ENCODE data around the gene SNAP47.
"Not testable (repeated sequence)": the region's sequence is repeated elsewhere in the genome, so short reads cannot be mapped to it uniquely, and the experiment has no call there.

Gene SNAP47, protein sequence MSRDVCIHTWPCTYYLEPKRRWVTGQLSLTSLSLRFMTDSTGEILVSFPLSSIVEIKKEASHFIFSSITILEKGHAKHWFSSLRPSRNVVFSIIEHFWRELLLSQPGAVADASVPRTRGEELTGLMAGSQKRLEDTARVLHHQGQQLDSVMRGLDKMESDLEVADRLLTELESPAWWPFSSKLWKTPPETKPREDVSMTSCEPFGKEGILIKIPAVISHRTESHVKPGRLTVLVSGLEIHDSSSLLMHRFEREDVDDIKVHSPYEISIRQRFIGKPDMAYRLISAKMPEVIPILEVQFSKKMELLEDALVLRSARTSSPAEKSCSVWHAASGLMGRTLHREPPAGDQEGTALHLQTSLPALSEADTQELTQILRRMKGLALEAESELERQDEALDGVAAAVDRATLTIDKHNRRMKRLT

DNA sequence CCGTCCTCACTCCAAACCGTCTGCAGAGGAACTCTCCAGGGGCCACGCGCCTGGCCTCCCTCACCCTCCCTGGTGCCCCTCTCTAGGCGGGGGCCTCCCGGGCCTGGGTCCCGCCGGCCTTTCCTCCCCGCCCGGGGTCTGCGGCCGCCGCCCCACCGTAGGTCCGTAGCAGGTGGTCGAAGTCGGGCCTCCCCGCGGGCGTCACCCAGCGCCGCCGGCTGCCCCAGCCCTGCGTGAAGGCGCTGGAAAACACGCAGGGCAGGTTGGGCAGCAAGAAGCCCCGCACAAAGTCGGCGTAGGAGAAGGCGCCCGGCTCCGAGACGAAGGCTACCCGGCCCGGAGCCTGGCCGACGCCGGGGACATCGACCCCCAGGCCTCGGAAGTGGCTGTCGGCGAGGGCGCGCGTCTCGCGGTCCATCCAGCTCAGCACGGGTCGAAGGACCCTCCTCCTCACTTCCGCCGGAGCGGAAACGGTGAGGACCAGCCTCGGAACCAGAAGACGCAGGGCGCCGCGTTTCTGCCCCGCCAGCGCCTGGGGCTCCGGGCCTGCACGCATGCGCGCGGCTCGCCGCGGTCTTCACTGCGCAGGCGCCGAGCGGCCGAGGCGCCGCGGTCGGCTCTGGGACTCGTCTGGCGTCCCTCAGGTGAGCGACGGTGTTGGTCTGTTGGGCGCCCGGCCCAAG, at the start of gene SNAP47, which contains the start of gene JMJD4:
Gene SNAP47 (plus strand): TSS at position 580 of the 683 bp plus-strand sequence. CDS start 12,302 bp downstream, outside the sequence.
Gene JMJD4 (minus strand): TSS at position 447 of the 683 bp plus-strand sequence. CDS start 29 bp downstream, at position 418.
- peak; percentile 93 for DNase-seq

DNA sequence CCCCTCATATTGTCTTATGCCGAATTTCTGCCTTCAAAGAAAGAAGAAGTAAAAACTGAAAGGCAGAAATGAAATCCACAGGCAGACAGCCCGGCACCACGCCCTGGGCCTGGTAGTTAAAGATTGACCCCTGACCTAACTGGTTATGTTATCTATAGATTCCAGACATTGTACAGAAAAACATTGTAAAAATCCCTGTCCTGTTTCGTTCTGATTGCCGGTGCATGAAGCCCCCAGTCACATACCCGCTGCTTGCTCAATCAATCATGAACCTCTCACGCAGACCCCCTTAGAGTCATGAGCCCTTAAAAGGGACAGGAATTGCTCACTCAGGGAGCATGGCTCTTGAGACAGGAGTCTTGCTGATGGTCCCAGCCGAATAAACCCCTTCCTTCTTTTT, 49.4 kb upstream of the SNAP47 start:
- no peak for DNase-seq

DNA sequence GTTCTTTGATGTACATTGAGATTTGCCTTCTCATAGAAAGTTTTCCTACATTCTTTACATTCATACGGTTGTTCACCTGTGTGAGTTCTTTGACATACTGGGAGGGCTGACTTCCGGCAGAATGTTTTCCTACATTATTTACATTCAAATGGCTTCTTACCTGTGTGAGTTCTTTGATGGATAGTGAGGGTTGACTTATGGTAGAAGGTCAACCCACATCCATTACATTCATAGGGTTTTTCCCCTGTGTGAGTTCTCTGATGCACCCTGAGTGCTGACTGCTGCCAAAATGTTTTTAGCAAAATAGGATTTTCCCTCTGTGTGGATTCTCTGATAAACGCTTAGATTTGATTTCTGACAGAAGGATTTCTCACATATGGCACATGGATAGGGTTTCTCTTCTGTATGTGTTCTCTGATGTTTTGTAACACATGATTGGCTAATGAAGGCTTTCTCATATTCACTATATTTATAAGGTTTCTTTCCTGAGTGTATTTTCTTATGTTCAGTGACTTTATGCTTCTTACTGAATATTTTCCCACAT, 37.8 kb upstream of the SNAP47 start:
- no peak for DNase-seq

DNA sequence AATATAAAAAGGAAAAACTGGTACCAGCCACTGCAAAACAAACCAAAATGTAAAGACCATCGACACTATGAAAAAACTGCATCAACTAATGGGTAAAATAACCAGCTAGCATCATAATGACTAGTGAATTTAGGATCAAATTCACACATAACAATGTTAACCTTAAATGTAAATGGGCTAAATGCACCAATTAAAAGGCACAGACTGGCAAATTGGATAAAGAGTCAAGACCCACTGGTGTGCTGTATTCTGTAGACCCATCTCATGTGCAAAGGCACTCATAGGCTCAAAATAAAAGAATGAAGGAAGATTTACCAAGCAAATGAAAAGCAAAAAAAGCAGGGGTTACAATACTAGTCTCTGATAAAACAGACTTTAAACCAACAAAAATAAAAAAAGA, 33.6 kb upstream of the SNAP47 start:
- DNase-seq = not testable (repeated sequence)

DNA sequence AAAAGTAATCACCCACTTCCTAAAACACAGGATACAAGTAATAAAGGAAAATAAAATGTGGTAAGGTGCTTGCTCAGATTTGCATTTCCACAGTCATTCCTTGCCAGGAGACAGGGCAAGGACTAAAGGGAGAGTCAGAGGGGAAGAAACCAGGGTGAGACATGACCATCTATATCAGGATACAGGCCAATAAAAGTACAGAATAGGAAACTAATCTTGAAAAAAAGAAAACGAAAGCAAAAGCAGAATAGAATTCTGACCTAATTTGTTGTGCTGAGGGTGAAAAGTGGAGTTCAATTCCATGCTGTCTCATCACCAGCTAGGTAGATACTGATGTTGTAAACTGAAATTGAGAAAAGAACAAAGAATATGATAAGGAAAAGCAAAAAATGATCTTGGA, 27.4 kb upstream of the SNAP47 start:
- no peak for DNase-seq

DNA sequence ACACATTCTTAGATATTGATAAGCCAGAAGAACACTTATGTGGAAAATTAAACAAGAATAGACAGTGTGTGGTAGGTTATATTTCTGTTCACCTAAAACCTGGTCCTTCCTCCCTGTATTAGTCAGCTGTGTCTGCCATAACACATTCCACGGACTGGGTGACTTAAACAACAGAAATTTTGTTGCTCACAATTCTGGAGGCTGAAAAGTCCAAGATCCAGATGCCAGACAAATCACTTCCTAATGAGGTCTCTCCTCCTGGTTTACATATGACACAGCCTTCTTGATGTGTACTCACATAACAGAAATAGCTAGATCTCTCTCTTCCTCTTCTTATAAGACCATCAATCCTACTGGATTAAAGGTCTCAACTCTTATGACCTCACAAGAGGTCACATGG, 25.8 kb upstream of the SNAP47 start:
- no peak for DNase-seq

DNA sequence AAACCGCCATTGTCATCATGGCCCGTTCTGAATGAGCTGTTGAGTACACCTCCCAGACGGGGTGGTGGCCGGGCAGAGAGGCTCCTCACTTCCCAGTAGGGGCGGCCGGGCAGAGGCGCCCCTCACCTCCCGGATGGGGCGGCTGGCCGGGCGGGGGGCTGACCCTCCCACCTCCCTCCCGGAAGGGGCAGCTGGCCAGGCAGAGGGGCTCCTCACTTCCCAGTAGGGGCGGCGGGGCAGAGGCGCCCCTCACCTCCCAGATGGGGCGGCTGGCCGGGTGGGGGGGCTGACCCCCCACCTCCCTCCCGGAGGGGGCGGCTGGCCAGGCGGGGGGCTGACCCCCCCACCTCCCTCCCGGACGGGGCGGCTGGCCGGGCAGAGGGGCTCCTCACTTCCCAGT, 24.8 kb upstream of the SNAP47 start:
- DNase-seq = not testable (repeated sequence)

DNA sequence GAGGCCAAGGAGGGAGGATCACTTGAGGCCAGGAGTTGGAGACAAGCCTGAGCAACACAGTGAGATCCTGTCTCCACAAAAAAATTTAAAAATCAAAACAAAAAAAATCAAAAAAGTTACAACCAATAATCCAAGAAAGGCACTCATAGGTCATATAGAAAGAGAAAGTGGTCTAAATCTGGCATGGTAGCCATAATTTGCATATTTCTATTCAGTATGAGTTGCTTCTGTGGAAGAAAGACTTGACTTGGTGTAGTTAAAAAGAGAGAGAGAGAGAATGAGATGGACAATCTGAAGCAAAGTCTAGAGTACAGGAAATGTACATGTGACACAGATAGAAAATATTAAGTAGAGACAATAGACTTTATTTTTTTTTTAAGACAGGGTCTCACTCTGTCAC, 22.6 kb upstream of the SNAP47 start:
- no peak for DNase-seq

DNA sequence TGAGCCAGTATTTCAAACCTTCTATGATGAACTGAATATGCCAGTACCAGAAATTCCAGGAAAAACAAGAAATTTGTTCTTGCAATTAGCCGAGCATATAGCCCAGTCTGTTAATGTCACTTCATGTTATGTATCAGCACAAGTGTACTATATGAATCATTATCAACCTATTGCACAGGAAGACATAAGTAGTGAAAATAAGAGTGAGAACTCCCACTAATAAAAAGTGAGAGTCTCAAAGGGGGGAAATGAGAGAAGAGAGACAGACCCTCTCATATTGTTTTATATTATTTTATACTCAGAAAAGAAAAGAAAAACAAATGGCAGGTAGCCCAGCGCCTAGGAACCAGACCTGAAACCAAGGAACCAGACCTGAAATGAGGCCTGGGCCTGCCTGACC, 16.3 kb upstream of the SNAP47 start:
- DNase-seq = no peak

DNA sequence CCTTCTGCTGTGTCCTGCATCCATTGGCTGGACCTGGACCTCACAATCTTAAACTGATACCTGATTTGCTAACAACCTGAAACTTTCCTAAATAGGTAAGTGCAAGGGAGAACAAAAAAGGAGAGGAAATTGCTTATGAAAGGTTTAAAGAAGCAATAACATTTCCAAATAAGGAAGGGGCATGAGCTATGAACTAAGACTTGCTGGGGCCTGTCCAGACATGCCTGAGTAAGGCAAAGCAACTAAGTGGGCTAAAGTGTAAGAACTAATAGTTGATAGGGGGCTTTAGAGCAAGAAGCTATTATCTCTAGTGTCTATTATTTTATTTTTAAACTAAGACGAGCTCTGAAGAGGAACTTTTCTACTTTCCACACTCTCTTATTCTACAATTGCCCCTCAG, 11.8 kb upstream of the SNAP47 start:
- no peak for DNase-seq

DNA sequence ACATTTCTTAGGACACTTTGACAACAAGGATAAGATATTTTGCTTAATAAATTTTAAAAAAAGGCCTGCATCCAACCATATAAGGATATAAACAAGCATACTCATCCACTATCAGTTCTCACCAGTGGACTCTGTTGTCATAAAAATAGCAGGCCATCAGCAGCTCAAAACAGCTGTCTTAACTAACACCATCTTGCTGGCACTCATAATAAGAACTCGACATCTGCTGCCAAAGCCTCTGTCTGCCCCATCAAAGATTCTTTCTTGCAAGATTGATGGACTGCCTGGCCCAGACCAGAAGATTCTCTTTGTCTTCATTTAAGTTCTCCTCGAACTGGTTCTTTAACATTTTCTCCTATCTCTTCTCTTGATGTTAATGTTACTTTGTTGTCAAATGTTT, 10.2 kb upstream of the SNAP47 start:
- DNase-seq = no peak

DNA sequence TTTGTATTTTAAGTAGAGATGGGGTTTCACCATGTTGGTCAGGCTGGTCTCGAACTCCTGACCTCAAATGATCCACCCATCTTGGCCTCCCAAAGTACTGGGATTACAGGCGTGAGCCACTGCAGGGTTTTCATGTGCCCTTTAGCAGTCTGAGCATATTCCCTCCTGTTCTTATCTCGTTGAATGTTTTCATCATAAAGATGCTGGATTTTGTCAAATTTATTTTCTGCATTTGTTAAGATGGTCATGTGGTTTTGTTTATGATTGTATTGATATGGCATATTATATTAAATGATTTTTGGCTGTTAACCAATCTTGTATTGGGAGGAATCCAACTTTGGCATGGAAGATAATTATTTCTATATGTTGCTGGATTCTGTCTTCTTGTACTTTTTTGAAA, 8.9 kb upstream of the SNAP47 start:
- no peak for DNase-seq

DNA sequence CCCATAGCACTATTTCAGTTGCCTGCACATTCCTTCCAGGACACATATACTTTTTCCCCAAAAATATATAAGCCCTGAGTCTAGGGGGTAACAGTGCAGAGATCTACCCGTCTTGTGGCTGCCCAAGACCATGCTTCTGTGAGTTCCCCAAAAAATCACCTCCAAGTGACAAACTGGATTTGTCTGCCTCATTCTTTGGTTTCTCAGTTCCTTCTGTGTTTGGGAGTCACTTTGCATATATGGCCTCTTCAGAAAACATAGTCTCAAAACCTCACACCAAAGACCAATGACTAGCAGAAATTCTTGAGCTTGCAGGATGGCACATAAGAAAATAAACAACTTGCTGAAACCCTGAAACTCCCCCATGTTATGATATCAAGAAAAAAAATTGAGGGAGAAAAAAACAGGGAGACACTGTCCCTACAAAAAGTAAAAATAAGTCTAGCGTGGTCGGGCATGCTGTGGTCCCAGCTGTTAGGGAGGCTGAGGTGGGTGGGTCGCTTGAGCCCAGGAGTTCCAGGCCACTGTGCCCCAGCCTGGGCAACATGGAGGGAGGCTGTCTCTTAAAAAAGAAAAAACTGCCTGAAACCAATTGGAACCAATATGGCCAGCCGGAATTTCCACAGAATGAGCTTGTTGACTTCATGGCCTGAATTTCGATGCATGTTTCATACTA, 8.2 kb upstream of the SNAP47 start:
- DNase-seq = no peak

DNA sequence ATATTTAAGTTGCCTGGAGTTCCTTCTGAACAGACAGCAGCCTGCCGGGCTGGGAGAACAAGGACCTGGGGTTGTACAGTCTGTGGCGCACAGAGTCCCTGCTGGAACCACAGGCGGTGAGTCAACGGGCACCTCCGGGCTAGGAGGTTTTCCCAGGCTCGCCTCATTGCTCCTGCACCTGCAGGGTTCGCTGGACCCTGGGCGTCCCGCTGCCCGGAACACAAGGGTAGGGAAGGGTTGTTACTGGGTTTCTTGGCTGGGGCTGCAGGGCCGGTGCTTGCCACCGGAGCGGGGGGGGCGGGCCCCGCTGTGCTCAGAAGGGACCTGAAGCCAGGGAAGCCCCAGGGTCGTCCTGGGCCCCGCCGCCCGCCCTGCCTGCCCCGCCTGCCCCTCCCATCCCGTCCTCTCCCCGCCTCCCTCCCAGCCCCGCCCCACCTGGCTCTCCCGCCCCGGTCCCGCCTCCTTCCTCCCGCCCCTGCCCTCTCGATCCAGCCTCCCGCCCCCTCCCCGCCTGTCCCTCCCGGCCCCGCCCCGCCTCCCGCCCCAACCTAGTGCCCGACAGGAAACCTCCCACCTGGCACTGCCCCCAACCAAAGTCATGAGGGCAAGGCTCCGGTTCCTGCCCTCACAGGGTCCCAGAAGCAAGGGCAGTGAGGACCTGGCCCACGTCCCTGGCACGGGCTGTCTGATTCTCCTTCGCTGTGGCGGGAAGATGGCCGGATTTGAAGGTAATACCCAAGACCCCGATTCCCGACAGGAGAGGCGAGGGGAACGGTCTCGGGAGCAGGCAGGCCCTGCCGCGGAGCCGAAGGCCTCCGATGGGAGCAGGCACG, 7.0 kb upstream of the SNAP47 start:
- DNase-seq = peak; percentile 63

DNA sequence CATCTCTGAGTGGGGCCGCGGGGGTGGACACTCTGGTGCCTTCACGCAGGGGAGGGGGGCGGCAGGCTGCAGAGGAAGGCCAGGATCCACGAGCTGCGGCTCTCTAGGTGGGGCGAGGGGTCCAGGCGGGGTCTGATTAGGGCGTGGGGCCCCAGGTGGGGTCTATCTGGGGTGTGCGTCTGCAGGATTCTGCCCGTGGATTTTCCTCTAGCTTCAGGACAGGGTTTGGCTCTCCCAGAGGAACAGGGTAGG, 6.4 kb upstream of the SNAP47 start:
- no peak for DNase-seq

DNA sequence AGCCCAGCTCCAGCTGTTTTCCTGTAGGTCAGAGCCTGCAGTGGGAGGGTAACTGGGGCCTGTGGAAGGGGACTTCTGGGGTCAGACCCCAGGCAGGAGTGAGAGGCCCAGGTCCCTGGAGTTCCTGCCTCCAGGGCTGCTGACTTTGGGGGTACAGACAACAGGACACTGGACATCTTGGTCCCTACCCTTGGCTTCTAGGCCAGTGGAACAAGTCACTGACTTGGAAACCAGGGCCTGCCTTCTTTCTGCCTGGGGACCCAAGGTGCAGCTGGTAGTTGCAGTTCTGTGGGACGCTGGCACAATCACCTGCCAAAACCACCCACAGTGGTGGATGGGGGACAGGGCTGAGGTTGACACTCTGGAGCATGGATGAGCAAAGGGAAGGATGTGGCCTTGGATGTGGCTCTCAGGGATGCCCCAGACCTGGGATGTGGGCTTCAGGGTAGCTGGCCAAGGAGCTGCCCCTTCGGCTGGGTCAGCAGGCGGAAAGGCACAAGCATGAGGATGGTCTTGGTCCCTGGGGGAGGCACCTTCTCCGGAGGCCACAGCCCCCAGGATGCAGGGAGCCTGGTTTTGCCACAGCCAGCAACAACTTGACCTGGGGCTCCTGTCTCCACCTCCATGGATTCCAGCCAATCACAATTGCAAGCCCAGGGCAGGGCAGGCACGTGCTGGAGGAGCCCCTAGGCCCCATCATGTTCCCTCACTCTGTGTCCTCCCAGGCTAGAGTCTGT, 5.9 kb upstream of the SNAP47 start:
- DNase-seq = no peak

DNA sequence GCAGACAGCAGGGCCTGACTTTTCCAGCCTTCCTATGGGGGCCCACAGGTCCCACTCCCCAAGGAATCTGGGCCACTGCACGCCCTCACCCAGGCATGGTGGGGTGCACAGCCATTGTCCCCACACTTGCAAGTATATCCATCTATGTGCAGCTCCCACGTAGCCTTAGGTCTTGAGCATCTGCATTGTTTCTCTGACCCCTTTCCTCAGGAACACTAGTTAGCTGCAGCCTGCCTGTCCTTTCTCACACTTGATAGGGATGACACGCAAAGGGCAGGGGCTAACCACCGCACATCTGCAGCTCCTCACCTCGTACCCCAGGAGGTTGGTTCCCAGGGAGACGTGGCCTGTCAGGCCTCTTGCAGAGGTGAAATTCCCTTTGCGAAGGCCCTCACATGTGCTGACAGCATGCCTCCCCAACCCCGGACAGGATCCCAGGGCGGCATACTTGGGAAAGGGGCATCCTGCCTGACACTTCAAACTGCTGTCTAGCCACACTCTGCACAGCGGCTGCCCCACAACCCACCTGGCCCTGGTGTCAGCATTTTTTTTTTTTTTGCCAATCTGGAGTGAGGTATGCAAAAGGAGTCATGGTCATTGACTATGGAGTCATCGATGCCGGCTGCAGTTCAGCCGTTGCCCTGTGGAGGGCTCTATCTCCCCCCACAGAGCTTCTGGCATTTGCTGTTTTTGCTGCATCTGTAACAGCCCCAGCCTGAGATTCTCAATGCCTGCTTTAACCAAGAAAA, 5.2 kb upstream of the SNAP47 start:
- peak; percentile 55 for DNase-seq

DNA sequence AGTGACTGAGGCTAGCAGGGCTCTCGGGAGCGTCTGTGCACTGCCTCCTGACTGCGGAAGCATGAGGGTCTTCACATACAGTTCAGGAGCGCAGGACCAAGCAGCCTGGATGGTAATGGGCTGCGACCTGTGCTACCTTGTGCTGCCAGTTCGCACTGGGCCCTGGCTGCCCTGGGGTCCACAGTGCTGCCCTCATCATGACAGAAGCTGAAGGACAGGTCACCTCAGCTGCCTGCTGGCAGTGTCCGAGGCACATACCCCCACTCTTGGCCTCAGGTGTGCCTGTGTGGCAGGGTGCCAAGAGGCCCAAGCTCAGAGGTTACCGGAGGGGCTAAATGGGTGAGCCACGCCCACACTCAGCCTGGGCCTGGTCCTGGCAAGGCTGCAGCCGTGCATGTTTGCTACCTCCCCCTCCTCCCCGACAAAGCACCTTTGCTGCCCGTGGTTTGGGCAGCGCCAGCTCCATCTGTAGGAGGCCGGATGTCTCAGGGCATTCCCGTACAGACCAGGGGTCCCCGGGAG, 4.5 kb upstream of the SNAP47 start:
- DNase-seq = no peak

DNA sequence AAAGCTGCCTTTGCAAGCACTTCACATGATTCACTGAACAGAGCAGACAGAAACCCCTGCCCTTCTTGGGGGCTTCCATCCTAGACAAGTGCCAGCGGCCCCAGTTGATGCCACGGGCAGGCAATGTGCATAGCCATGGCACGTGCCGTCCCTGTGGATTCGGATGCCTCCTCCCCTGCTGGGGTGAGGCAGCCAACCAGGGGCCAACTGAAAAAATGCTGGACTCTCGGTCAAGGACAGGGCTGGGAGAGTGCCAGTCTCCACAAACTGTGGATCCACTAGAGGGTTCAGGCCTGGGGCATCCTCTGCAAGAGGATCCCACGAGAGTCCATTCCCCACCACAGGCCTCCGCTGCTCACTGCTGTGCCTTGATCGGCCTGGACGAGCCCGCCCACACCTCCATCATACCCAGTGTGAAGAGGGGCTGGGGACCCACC, 4.0 kb upstream of the SNAP47 start:
- DNase-seq = no peak

DNA sequence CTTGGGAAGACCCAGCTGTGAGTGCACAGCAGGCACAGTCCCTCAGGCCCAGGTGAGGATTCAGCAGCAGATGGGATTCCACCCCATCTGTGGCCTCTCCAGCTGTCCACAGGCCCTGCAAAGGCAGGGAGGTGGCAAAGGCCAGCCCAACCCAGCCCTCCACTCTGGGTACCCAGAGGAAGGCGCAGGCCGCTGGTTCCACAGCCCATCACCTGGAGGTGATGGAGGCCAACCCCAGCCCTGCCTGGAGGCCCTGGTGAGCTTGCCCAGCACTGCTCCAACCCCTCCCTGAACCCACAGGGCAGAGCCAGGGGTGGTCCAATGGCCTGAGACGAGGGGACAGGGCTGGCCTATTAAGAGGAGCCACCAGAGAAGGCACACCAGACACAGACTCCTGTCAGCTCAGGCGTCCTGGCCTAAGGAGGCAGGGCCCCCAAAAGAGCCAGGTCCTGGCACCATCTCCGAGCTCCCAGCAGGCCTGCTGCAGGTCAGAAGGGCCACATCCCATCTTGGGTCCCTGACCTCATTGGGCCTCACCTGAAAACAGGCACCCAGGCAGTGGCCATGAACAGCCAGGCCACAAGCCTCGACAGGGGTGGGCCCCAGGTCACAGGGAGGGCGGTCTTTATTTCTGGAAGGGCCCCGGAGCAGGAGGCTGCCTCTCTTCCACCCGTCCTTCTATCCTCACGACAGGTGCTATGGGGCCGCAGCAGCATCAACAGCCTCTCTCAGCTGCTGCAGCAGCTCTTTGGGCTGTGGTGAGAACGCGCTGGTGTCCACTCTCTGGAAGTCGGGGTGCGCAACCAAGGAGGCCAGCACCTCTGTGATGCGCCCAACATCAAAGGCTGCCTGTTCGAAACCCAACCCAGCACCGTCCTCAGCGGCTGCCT, 3.3 kb upstream of the SNAP47 start:
- no peak for DNase-seq

Measured in stimulated activated CD4-positive, alpha-beta T cell treated with anti-CD3 and anti-CD28 coated beads, Interleukin-1b, Interleukin-23, amount 100 ng/mL, for 48 hours (primary cell).